Embryonic facial prominence (tissue), 1 donor: ENCODE results near the gene MAN1A1.
"Not testable (repeated sequence)": the region's sequence is repeated elsewhere in the genome, so short reads cannot be mapped to it uniquely, and the experiment has no call there.

Source experiments
- DNase-seq: peaks from one replicate; pipeline ENCODE4 v3.0.0-alpha.2; 2016; ENCODE audit errors: extremely low spot score

Gene MAN1A1

DNA sequence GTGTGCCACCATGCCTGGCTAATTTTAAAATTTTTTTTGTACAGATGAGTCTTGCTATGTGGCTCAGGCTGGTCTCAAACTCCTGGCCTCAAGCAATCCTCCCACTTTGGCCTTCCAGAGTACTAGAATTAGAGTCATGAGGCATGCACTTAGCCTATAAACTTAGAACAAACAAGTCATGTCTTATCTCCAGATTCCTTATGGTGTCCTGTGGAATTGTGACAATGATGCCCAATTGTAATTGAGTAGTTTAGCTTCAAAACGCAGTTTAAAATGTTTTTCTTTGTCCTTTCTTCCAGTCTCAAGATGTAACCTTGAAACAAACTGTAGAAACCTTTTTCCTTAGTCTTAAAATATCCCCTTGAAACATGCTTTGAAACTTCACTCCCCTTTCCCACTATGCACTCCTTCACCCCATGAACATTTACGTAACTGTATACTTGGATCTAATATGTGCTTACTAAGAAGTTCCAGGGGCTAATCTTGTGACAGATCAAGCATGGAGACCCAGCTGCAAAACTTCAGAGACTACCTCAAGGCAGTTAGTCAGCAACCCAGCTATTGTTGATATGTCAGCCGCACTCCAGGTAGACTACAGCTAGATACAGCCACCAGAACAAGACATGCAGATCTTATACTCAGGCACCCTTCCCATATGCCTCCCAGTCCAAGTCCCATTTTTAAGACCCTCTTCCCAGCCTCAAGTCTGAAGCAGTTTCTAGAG is 46.2 kb downstream of the MAN1A1 start:
- DNase-seq, result no peak

DNA sequence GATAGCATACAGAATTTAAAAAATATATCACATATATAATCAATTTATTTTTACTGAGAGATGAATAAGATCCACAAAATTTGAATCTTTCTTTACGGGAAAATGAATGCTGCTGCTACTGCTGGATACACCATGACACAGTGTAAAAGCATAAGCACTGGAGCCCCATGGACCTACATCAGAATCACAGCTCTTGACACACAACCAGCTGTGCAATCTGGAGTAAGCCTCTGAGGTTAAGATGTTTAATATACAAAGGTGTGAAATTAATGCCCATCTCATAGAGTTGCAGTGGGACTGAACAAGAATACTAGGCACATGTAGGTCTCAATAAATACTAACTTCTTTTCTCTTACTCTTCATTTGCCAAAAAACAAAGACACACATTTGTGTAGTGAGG is 48.1 kb downstream of the MAN1A1 start:
- DNase-seq, result no peak

DNA sequence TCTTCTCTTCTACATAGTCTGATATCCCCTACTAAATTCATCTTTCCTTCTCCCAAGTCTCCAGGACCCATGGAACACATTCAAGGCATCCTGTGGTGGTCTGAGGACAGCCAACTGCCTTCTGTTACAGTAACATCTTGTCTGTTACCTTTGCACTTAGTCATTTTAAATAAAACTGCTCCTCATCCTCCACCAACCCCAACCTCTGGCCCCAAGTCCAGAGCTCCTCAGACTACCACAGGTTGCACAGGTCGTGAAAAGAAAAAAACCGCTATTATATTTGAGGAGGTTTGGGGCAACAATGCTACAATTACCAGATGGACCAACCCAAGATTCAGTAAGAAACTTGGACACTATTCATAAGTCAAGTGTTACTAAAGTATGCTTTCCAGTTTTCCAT is 49.9 kb downstream of the MAN1A1 start:
- no peak for DNase-seq

DNA sequence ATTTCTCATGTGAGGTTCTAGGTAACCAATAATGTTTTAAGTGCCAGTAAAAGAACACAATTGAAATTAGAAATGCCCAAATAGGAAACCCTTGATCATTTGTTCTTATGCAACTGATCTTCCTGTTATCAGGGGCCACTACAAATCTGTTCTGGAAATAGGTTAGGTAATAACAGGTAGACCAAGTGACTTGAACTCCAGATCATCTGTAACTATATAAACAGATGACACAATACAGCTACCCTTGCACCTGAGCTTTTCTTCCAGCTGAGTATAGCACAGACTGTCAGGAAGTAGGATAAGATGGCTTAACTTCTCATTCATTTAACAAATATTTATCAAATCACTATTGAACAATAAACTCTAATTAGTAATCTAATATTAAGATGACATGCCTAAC is 52.5 kb downstream of the MAN1A1 start:
- no peak for DNase-seq

DNA sequence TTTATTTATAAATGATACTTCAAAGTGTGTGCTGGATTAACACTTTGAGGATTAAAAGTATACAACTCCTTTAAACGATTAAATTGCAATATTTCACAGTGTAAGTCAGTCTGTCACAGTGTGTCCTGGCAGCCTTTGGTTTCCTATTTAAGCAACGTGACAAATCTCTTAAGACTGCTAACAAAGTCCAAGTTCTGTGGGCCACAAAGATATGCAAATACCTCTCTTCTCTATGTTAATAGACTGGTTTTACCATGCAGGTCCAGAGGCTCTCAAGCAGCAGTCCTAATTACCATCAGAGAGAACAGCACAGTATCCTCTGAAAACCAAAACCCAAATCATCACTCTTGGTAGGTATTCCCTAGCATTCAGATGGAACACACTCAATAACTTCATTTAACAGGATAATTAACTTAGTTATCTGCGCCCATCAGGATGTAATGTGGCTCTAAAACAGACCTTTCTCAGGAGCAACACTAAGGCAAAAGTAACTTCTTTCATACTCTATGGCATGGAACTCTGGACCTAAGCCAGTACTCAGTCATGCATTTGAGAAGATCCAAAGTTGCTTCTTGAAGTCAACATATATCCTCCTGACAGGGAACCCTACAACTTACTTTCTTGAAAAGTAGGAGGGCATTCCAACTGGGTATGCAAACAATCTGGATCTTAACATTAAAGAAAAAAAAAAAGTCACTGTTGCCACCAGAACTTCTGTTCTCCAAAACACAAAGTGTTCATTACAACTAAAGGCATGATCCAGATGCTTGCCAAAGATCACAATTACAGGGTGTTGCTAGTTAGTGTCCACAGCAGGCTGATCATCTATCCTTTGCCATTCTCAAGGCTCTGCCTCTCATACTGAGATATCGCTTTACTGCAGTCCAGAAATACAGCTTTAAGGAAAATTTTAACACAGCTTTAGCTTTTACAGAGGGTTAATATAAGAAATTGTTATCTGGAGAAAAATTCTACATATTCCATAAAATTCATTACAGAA is 53.2 kb downstream of the MAN1A1 start:
- no peak for DNase-seq

DNA sequence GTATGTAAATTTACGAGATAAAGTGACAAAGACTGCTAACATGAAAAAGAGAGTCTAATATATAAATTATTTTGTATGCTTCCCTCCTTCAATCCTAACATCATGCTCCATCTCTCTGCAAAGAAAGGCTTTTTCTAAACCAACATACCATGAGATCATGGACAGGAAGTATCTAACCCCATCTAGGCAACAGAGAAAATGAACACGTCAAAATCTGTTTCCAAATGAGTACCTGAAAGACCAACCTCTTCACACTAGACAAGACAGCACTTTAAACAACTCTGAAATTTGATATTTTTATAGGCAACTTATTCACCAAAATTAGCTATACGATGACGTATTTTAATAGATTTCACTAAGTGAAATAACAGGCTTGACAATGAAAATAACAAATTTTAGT is 54.6 kb downstream of the MAN1A1 start:
- no peak for DNase-seq

DNA sequence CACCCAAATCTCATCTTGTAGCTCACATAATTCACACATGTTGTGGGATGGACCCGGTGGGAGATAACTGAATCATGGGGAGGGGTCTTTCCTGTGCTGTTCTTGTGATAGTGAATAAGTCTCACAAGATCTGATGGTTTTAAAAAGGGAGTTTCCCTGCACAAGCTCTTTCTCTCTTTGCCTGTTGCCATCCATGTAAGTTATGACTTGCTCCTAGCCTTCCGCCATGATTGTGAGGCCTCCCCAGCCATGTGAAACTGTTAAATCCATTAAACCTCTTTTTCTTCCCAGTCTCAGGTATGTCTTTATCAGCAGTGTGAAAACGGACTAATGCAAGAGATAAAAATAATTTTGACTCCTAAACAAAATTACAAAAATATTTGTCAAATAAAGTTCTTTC is 58.5 kb downstream of the MAN1A1 start:
- DNase-seq, result not testable (repeated sequence)

DNA sequence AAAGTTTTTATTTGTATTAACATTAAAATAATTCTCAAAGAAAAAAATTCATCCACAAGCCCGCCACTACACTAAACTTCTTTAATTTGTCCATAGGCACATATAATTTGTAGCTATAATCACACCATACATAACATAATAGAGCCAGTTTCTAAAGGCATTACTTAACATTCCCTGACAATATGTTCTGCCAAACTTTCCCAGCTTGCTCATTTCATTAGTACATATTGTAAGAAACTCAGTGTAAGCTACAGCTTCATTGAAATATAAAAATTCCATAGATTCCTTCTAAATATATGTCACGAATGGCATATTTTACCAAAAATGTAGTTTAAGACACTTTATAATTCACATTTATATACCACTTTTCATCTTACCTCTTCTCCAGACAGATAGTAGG is 59.3 kb downstream of the MAN1A1 start:
- no peak for DNase-seq

DNA sequence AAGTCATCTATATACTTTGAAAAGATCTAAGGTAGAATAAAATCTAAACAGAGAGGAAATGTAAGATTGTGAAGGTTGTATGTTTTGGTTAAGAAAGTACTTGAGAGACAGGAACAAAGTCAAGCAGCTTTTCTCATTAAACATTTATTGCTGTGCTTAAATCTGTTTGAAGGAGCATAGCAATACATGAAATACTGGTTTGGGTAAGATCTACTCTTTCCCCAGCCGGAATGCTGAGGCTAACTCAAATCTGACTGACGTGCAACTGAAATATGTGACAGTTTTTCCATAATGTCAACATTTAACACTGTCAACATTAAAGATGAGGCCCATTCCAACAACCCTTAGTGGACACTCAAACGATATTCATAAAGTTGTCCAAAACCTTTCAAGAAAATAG is 59.9 kb downstream of the MAN1A1 start:
- DNase-seq, result no peak

DNA sequence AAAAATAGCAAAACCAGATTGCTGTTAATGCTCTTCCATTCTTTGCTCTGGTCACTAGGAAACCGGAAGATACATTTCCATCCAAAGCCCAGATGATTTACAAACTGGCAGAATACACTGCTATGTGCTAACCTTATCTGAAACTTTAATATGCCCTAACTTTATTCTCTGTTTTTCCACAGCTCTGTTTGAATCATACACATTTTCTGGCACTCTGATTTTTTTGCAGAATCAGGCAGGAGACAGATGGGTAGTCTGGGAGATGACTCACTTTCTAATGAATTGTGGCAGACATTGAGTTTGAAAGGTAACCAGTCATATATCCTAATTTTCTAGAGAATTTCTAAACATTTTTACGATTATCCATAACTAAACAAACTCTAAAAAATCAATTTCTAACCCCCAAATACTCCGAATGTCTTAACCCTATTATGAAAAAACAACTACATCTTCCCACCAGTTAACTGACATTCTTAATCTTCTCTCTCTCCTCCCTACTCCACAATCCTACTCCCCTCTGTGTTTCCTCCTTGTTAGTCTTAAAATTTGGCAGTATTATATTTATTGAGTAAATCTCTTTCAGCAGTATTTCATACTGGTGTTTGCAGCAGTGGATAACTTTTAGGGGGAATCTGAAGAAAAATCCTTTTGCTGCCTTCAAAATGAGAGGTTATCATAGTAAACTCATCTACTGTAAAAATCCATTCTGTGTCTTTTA is 63.5 kb downstream of the MAN1A1 start:
- DNase-seq, result no peak

DNA sequence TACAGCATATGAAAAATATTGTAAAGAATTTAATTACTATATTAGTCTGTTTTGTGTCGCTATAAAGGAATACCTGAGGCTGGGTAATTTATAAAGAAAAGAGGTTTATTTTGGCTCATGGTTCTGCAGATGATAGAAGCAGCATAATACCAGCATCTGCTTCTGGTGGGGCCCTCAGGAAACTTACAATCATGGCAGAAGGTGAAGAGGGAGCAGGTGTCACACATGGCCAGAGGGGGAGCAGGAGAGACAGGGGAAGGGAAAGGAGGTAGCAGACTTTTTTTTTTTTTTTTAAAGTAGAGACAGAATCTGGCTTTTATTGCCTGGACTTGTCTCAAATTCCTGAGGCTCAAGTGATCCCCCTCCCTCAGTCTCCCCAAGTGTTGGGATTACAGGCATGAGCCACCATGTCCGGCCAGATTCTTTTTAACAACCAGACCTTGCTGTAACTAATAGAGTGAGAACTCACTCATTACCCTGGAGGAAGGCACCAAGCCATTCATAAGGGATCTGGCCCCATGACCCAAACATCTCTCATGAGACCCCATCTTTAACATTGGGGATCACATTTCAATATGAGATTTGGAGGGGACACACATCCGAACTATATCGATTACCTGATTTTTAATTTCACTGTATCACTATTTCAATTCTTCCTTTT is 64.6 kb downstream of the MAN1A1 start:
- DNase-seq, result no peak

DNA sequence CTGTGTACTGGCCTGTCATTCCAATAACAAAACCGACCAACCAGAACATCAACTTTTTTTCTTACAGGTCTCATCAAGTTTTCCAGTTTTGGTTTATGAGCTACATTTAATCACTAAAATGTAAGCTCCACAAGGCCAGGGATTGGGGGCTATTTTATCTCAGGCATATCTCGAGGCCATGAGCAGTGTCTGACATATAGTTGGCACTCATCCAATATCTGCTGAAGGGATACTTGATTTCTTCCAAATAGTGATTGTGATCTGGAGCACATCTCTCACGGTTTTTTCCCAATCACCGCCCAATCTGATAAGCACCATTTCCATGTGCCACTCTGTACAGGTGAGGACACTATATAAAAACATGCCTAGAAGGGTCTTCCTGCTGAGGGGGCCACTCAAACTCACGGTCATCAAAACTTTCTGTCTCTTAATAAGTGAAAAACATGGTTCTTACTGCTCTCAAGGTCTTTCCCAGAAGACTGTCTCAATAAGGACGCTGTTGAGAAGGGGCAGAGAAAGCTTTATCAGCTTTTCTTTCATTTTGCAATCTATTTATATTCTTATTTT is 65.5 kb downstream of the MAN1A1 start:
- DNase-seq, result no peak

DNA sequence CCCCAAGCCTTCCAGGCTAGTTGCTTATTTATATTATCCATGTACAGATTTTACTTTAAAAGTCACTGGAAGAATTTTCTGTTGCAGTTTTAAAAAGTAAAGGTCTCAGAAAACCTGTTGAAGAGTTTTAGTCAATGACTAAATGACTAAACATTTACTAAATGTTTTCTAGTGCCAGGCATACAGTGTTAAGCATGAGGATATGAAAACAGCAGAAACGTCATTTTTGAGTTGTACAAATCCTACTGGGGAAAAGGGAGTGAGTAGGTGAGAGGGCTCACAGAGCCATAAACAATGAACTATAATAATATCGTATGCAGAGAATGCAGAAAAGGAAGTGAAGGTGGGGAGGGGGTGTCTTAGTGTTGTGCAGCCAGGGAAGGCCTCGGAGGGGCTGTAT is 66.3 kb downstream of the MAN1A1 start:
- DNase-seq, result no peak

DNA sequence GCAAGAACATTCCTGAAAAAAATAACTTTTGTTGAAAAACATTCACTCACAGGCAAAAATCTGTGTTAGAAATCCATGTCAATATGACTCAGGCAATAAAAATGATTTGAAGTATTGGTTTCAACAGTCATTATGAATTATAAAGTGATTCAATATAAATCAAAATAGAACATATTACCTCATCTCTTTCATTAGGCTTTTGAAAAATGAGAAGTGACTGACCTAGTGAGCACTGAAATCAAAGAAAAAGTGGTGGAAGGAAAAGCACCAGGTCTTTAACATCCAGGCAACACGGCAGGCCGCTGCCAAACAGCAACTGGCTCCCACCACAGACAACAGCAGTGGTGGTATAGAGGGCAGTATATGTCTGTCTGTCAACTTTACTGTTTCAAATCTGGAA is 68.9 kb downstream of the MAN1A1 start:
- DNase-seq, result no peak

DNA sequence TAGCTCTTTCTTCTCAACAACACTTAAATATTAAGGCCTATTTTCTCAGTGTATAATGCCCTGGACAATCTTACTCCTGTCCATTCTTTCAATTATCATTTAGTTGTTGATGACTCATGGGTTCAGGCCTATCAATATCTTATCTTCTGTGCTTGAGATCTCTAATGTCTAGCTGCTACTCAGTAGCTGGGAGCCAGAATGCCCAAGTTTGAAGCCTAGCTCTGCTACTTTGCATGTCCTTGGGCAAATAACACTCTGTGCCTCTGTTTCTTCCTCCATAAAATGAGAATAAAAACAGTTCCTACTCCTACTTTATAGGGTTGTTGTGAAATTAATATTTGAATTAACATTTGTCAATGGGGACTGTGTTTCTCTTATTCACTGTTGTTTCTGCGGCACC is 69.5 kb downstream of the MAN1A1 start:
- no peak for DNase-seq

DNA sequence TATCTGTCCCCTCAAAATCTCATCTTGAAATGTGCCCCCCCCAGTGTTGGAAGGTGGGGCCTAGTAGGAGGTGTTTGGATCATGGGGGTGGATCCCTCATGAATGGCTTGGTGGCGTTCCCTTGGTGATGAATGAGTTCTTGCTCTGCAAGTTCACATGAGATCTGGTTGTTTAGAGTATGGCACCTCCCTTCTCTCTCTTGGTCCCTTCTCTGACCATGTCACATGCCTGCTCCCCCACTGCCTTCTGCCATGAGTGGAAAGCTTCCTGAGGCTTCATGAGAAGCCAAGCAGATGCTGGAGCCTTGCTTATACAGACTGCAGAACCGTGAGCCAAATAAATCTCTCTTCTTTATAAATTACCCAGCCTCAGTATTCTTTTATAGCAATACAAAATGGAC is 70.9 kb downstream of the MAN1A1 start:
- no peak for DNase-seq

DNA sequence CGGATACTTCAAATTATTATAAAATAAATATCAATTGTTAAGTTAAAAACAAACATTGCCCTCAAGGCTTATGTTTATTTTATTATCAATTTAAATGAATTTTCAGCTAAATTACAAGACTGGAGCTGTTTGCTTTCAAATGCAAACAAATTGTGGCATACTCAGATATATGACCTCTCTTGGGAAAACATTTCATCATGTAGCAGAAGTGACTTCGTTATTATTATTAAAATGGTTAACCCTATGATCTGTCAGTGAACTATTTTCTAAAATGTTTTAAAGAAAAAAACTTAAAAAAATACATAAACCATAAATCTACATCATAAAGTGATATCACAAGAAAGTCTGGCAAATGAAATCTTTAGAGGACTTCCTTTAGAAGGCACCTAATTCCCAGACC is 72.5 kb downstream of the MAN1A1 start:
- no peak for DNase-seq

DNA sequence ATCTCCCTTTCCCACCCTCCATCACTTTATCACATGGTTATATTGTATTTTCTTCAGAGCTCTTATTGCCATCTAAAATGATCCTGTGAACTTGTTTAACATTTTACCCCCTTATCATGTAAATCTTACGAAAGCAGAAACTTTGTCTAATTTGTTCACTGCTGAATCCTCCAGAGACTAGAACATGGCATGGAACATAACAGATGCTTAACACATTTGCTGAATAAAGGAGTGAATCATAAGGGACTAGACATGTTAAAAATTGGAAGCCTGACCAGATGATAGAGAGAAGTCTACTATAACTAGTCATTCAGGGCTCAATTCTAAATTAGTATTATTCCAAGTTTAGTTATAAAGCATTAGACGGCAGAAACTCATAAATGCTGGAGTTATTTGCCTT is 73.3 kb downstream of the MAN1A1 start:
- no peak for DNase-seq

DNA sequence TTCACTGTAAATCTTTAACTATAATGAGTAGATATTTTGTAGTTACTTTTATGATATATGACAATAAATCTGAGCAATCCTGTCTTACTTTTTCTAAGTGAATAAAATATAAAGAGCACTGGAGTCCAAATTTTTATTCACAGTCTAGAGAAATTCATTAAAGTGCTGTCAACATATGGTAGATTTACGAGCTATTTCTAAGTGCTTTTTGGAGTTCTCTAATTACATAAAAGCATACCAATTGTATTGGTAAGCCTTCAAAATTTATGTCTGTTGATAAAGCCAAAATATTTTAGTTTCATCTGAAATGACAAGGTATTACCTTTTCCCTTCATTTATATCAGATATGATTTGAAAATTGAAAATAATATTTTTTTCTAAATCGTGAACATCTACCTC is 75.4 kb downstream of the MAN1A1 start:
- DNase-seq, result no peak

DNA sequence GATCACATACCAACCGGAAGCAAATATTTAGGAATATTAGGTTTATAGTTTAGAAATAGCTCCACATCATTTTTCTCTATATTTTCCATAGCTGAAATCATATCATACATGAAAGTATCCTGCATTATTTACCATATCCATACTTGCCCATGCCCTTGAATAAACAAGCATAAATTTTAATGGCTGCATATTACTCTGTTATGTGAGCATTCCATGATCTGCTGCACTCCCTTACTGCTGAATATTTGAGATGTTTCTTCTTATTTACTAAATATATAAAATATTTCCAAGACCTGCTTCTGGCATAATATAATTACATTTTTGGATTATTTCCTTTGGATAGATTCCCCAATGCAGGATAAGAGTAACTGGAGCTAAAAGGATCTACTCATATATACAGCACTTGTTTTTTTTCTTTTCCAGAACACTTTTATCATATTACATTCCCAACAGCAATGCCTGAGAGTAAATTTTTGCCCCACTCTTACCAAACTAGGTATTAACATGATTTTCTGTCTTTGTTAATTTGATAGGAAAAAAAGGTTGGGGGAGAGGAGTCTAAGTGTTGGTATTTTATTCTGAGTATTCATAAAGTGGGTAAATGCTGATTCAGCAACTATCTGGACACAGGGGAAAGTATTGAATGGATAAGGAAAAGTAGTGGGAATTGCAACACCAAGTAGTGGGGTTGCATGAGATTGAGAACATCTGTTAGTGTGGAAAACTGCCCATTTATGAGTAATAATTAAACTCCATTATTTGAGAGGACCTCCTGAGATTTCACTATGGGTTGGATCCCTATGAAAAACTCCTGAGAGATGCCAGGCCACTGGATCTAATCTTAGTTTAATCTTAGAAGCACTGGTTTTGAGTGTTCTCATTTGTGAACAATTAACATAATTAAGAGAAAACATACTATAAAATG is 76.0 kb downstream of the MAN1A1 start:
- no peak for DNase-seq
